HEK293 (cell line): ENCODE measurements around the gene FBP1.

Experiments
- CTCF ChIA-PET: fragments of 350-600 bp; formaldehyde crosslinking; extraction: SDS; loops from one replicate; lab custom pipeline; 2021; ENCODE audit warnings: antibody characterized with exemption; lab: Yijun Ruan, JAX
- POLR2A ChIA-PET: fragments of 300-600 bp; formaldehyde crosslinking; extraction: SDS; loops from one replicate; lab custom pipeline; 2020; ENCODE audit warnings: antibody characterized with exemption, inconsistent platforms; lab: Yijun Ruan, JAX
- H3K27ac ChIP-seq: fragments of 200-500 bp; sonication (Bioruptor generic); 2 replicates; pipeline ENCODE4 v1.5.1; 2014; ENCODE audit warnings: low read depth, low read length, control low read depth, inconsistent platforms; ENCODE audit errors: extremely low read depth
- H3K36me3 ChIP-seq, 2 experiments: fragments of 200-500 bp in 1 of 2; sonication (Bioruptor generic) in 1 of 2; 1 replicate in 1 of 2; 2 replicates in 1 of 2; pipeline ENCODE4 v1.5.1; 2014 to 2017; ENCODE audit warnings: inconsistent platforms in 2 of 2, low read length in 2 of 2; ENCODE audit not compliant: control insufficient read depth in 2 of 2, insufficient read depth in 1 of 2
- H3K4me1 ChIP-seq: fragments of 200-500 bp; sonication (Bioruptor generic); 2 replicates; pipeline ENCODE4 v1.5.1; 2014; ENCODE audit warnings: mild to moderate bottlenecking, low read length, inconsistent platforms; ENCODE audit not compliant: control insufficient read depth, insufficient read depth
- H3K4me3 ChIP-seq: 2 replicates; pipeline ENCODE4 v1.5.1; 2011; ENCODE audit warnings: low read depth, mild to moderate bottlenecking, control low read depth, low read length, moderate library complexity
- H3K9me3 ChIP-seq: fragments of 200-500 bp; sonication (Bioruptor generic); 2 replicates; pipeline ENCODE4 v1.5.1; 2014; ENCODE audit warnings: low read depth, low read length, inconsistent platforms; ENCODE audit not compliant: control insufficient read depth, insufficient read depth
- GLI2 ChIP-seq: fragments of 450-650 bp; formaldehyde crosslinking; IDR thresholded peaks from 2 replicates; pipeline ENCODE4; 2017; ENCODE audit warnings: missing biosample characterization, missing genetic modification characterization, low read depth, borderline replicate concordance
- GLIS1 ChIP-seq: fragments of 450-650 bp; formaldehyde crosslinking; IDR thresholded peaks from 2 replicates; pipeline ENCODE4 v1.5.1; 2016; ENCODE audit warnings: missing biosample characterization, missing genetic modification characterization
- KLF8 ChIP-seq: fragments of 450-650 bp; formaldehyde crosslinking; IDR thresholded peaks from 2 replicates; pipeline ENCODE4 v1.5.1; 2016; ENCODE audit warnings: missing biosample characterization, missing genetic modification characterization
- PBX3 ChIP-seq: sonication (generic); formaldehyde crosslinking; IDR thresholded peaks from 2 replicates; pipeline ENCODE4 v1.8.1; 2022; ENCODE audit warnings: mild to moderate bottlenecking, moderate library complexity, missing genetic modification reagents
- TRIM28 ChIP-seq: IDR thresholded peaks from 2 replicates; pipeline ENCODE4 v1.6.1; 2011; ENCODE audit warnings: low read length, control low read depth, borderline replicate concordance
- ZFHX2 ChIP-seq: fragments of 450-650 bp; formaldehyde crosslinking; conservative IDR thresholded peaks from 2 replicates; pipeline ENCODE4 v1.5.1; 2016; ENCODE audit warnings: missing biosample characterization, missing genetic modification characterization
- ZNF155 ChIP-seq: fragments of 450-650 bp; formaldehyde crosslinking; IDR thresholded peaks from 2 replicates; pipeline ENCODE4 v1.5.1; 2016; ENCODE audit warnings: missing biosample characterization, missing genetic modification characterization
- ZNF24 ChIP-seq: fragments of 450-650 bp; formaldehyde crosslinking; IDR thresholded peaks from 2 replicates; pipeline ENCODE4 v1.5.1; 2016; ENCODE audit warnings: missing biosample characterization, missing genetic modification characterization
- ZNF274 ChIP-seq, 2 experiments: fragments of 200-500 bp in 1 of 2; fragments of 450-650 bp in 1 of 2; sonication (Bioruptor generic) in 1 of 2; formaldehyde crosslinking in 1 of 2; IDR thresholded peaks; 2 replicates each; pipeline versions ENCODE4 v1.5.1 to v1.6.1; 2014 to 2016; ENCODE audit warnings: borderline replicate concordance in 1 of 2, inconsistent platforms in 1 of 2, low read length in 1 of 2, missing biosample characterization in 1 of 2, missing genetic modification characterization in 1 of 2
- ZNF280C ChIP-seq: fragments of 450-650 bp; formaldehyde crosslinking; IDR thresholded peaks from 2 replicates; pipeline ENCODE4 v1.5.1; 2016; ENCODE audit warnings: missing biosample characterization, missing genetic modification characterization
- ZNF366 ChIP-seq: fragments of 450-650 bp; formaldehyde crosslinking; conservative IDR thresholded peaks from 2 replicates; pipeline ENCODE4 v1.5.1; 2016; ENCODE audit warnings: missing biosample characterization, missing genetic modification characterization
- ZNF514 ChIP-seq: fragments of 450-650 bp; formaldehyde crosslinking; IDR thresholded peaks from 2 replicates; pipeline ENCODE4 v1.5.1; 2016; ENCODE audit warnings: missing biosample characterization, missing genetic modification characterization
- ZNF610 ChIP-seq: fragments of 450-650 bp; formaldehyde crosslinking; IDR thresholded peaks from 2 replicates; pipeline ENCODE4 v1.5.1; 2016; ENCODE audit warnings: missing biosample characterization, missing genetic modification characterization, borderline replicate concordance
- ZNF621 ChIP-seq: fragments of 450-650 bp; formaldehyde crosslinking; IDR thresholded peaks from 2 replicates; pipeline ENCODE4 v1.5.1; 2017; ENCODE audit warnings: missing biosample characterization, missing genetic modification characterization
- ZSCAN16 ChIP-seq: fragments of 450-650 bp; formaldehyde crosslinking; IDR thresholded peaks from 2 replicates; pipeline ENCODE4 v1.5.1; 2016; ENCODE audit warnings: missing biosample characterization, missing genetic modification characterization
- ZSCAN23 ChIP-seq: fragments of 450-650 bp; formaldehyde crosslinking; IDR thresholded peaks from 2 replicates; pipeline ENCODE4 v1.5.1; 2016; ENCODE audit warnings: missing biosample characterization, missing genetic modification characterization
- TF ChIP-seq, protein P1 (sequence below): fragments of 450-650 bp; formaldehyde crosslinking; IDR thresholded peaks from 2 replicates; pipeline ENCODE4 v1.5.1; 2016; ENCODE audit warnings: missing biosample characterization, missing genetic modification characterization
- TF ChIP-seq, protein P2 (sequence below): fragments of 450-650 bp; IDR thresholded peaks from 2 replicates; pipeline ENCODE4 v1.5.1; 2018; ENCODE audit warnings: missing biosample characterization, mild to moderate bottlenecking, missing genetic modification characterization

Gene FBP1

DNA sequence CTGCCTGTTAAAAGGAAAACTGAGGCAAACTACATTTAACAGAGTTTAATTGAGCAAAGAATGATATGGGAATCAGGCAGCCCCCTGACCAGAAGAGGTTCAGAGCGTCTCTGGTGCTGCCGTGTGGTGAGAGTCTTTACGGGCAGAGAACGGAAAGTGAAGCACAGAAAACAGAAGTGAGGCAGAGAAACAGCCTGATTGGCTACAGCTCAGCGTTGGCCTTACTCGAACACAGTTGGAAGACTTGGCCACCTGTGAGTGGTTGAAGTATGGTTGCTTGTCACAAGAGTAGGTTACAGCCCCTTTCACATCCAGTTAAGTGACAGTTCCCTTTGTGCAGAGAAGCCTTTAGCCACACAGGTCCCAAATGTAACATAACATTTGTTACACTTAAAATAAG is 16.9 kb upstream of the FBP1 start:
- TF ChIP-seq ZNF366 (tag by site-specific recombination) (no peak), ZNF621 (no peak)
- Histone ChIP-seq H3K9me3 (no peaks in the 10 kb centered on the region), H3K4me3 (no peak overlapping the region), H3K36me3 (no peaks in the 10 kb centered on the region), H3K4me1 (no peaks in the 10 kb centered on the region), H3K27ac (no peak overlapping the region)
- ChIA-PET CTCF (interaction anchor here (1.1 to 1.5 kb wide), 2 partner anchors 13 to 512 kb away, joined by 3 to 5 read pairs; no protein-coding TSS in a partner anchor), POLR2A (no interaction called here)

GRCh38 chr9:94655739-94656138 is 16.4 kb upstream of the FBP1 start:
- Histone ChIP-seq H3K4me3 (no peak overlapping the region), H3K4me1 (no peaks in the 10 kb centered on the region), H3K27ac (no peak overlapping the region), H3K9me3 (no peaks in the 10 kb centered on the region), H3K36me3 (no peaks in the 10 kb centered on the region)
- ChIA-PET POLR2A (no interaction called here), CTCF (interaction anchor here (1.5 kb wide), 1 partner anchor 13 kb away, joined by 5 read pairs; no protein-coding TSS in a partner anchor)
- TF ChIP-seq PBX3 = no peak
- TF ChIP-seq ZNF610 = no peak
- TF ChIP-seq ZNF280C (tag by site-specific recombination) = no peak
- no peak for TF ChIP-seq ZSCAN23 (tag by site-specific recombination)
- no peak for TF ChIP-seq GLIS1
- TF ChIP-seq ZNF514 = no peak

DNA sequence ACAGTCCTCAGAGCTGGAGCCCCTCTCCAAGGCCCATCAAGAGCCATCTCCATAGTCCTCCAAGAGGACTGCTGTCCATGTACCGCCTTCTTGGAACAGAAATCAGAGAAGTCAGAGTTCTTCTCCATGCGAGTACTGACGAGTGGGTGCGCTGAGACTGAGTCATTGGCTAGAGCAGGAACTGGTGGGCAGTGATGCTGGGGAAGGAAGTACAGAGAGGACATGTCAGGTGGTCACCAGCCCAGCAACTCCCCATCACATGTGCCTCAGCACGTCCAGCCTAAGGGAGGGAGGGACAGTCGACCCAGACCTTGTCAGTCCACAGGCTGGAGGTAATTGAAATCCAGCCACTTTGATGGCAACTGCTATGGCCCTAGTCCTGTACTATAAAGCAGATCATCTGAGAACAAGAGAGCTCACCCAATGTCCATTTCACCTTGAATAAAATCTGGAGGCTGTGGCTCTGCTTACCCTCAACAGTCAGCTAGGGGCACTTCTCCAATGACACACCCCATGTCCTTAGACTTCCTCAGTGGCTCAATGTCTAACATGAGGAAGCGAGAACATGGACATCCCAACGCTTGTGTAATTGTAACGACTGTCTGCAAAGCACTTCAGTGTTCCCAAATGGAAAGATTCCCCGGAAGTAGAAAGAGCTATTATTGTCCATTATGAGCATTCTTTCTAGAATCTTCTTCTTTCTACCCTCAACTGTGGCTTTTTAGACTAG is 15.0 kb upstream of the FBP1 start:
- H3K4me1 ChIP-seq = no peaks in the 10 kb centered on the region
- CTCF ChIA-PET = interaction anchor here (0.7 kb wide), 1 partner anchor 142 kb away, joined by 4 read pairs; no protein-coding TSS in a partner anchor

DNA sequence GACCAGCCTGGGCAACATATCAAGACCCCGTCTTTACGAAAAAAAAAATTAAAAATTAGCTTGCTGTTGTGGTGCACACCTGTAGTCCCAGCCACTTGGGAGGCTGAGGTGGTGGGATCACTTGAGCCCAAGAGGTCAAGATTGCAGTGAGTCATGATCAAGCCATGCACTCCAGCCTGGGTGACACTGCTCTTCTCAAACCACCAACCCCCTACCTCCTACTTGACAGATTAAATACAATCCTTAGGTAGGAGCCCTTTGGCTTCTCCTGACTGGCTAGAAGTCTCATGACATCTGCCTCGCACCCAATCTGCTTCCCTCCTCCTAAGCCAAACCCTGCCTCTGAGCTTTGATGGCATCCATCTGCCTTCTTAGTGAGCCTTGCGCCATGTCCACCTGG is 11.6 kb upstream of the FBP1 start:
- Histone ChIP-seq H3K4me1 (no peaks in the 10 kb centered on the region), H3K36me3 (no peaks in the 10 kb centered on the region), H3K9me3 (no peaks in the 10 kb centered on the region), H3K27ac (no peak overlapping the region), H3K4me3 (no peak overlapping the region)
- ChIA-PET POLR2A (no interaction called here), CTCF (interaction anchor here (0.9 to 1.4 kb wide), 4 partner anchors 15 to 133 kb away, joined by 3 to 4 read pairs (median 4); no protein-coding TSS in a partner anchor)
- no peak for TF ChIP-seq ZNF274 (IDR thresholded peaks at IDR 0.05; ENCODE audit: low read length)
- no peak for TF ChIP-seq ZNF274 (tag by site-specific recombination; IDR thresholded peaks at IDR 0.05; ENCODE audit: borderline replicate concordance)
- TF ChIP-seq TRIM28 = no peak
- TF ChIP-seq, protein P1, sequence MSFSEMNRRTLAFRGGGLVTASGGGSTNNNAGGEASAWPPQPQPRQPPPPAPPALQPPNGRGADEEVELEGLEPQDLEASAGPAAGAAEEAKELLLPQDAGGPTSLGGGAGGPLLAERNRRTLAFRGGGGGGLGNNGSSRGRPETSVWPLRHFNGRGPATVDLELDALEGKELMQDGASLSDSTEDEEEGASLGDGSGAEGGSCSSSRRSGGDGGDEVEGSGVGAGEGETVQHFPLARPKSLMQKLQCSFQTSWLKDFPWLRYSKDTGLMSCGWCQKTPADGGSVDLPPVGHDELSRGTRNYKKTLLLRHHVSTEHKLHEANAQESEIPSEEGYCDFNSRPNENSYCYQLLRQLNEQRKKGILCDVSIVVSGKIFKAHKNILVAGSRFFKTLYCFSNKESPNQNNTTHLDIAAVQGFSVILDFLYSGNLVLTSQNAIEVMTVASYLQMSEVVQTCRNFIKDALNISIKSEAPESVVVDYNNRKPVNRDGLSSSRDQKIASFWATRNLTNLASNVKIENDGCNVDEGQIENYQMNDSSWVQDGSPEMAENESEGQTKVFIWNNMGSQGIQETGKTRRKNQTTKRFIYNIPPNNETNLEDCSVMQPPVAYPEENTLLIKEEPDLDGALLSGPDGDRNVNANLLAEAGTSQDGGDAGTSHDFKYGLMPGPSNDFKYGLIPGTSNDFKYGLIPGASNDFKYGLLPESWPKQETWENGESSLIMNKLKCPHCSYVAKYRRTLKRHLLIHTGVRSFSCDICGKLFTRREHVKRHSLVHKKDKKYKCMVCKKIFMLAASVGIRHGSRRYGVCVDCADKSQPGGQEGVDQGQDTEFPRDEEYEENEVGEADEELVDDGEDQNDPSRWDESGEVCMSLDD (tag by site-specific recombination) = no peak
- no peak for TF ChIP-seq PBX3
- no peak for TF ChIP-seq ZNF24 (tag by site-specific recombination)
- TF ChIP-seq KLF8 = no peak
- TF ChIP-seq, all 188 proteins: peak for 0

More for the DNA sequence above, 15.0 kb upstream of the FBP1 start:
- Histone ChIP-seq H3K36me3 (no peaks in the 10 kb centered on the region), H3K27ac (no peak overlapping the region), H3K9me3 (no peaks in the 10 kb centered on the region), H3K4me3 (no peak overlapping the region)
- POLR2A ChIA-PET = no interaction called here
- 0 out of 2 replicates have a peak, but pooled peaks have one; percentile 9 for TF ChIP-seq ZFHX2 (tag by site-specific recombination)
- TF ChIP-seq, protein P2, sequence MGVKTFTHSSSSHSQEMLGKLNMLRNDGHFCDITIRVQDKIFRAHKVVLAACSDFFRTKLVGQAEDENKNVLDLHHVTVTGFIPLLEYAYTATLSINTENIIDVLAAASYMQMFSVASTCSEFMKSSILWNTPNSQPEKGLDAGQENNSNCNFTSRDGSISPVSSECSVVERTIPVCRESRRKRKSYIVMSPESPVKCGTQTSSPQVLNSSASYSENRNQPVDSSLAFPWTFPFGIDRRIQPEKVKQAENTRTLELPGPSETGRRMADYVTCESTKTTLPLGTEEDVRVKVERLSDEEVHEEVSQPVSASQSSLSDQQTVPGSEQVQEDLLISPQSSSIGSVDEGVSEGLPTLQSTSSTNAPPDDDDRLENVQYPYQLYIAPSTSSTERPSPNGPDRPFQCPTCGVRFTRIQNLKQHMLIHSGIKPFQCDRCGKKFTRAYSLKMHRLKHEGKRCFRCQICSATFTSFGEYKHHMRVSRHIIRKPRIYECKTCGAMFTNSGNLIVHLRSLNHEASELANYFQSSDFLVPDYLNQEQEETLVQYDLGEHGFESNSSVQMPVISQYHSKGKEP (tag by site-specific recombination) = no peak
- no peak for TF ChIP-seq GLI2 (tag by site-specific recombination)
- no peak for TF ChIP-seq ZNF155
- no peak for TF ChIP-seq ZSCAN16 (tag by site-specific recombination)
